Measurements from ENCODE around the gene ACTN2. TPM values are rescaled to one million over a fixed set of nuclear protein-coding genes. Genes with fewer than 3 reads are reported as not detected.

The ACTN2 gene
- total RNA-seq, 1 donor, result not detected

DNA sequence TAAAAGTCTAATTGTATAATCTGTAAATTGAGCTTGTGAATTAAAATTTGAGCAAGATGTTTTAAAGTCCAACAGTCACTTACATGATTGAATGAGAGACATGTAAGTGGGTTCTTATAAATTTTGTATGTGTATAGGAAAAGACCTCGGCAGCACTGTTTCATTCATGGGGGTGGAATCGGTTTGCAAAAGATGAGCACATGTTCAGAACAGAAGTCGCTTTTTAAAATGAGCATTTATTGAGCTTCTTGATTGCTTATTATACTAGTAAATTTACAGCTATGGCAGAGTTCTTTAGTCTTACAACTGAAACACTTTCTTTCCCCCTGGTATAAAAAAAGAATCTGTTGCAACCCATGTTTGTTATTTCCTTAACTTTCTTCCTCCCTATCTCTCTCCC lies 33.9 kb downstream of the ACTN2 start:
- no peak overlapping the region for H3K4me3 ChIP-seq (ENCODE audit: low read depth, low read length)
- DNase-seq (ENCODE audit: low read depth), result no peak
- TF ChIP-seq, protein P1, sequence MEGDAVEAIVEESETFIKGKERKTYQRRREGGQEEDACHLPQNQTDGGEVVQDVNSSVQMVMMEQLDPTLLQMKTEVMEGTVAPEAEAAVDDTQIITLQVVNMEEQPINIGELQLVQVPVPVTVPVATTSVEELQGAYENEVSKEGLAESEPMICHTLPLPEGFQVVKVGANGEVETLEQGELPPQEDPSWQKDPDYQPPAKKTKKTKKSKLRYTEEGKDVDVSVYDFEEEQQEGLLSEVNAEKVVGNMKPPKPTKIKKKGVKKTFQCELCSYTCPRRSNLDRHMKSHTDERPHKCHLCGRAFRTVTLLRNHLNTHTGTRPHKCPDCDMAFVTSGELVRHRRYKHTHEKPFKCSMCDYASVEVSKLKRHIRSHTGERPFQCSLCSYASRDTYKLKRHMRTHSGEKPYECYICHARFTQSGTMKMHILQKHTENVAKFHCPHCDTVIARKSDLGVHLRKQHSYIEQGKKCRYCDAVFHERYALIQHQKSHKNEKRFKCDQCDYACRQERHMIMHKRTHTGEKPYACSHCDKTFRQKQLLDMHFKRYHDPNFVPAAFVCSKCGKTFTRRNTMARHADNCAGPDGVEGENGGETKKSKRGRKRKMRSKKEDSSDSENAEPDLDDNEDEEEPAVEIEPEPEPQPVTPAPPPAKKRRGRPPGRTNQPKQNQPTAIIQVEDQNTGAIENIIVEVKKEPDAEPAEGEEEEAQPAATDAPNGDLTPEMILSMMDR (IDR thresholded peaks at IDR 0.05; ENCODE audit: insufficient read depth, low read depth, low read length), result no peak

DNA sequence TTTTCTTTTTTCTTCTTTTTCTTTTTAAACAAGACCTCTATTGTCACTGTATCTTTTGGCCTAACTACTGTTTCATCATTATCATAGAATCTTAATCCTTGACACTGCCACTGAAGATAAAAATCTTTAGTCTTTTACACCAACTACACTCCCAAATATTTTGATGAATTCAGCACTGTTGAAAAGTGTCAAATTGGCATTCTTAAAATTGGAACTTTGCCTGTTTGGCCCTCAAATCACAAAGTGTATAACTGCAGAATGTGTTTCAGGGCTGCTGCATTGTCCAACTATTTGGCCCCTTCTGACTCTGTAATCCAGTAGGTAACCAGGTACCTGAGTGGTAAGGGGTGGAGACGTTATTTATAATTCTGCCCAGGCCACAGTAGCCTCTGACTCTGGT lies 34.3 kb downstream of the ACTN2 start:
- TF ChIP-seq, protein P1 (IDR thresholded peaks at IDR 0.05; ENCODE audit: insufficient read depth, low read depth, low read length), result no peak
- DNase-seq (ENCODE audit: low read depth), result no peak
- H3K4me3 ChIP-seq (ENCODE audit: low read depth, low read length), result no peak overlapping the region

GRCh38 chr1:236724049-236724448 lies 37.8 kb downstream of the ACTN2 start:
- DNase-seq (ENCODE audit: low read depth), result no peak
- TF ChIP-seq, protein P1 (IDR thresholded peaks at IDR 0.05; ENCODE audit: insufficient read depth, low read depth, low read length), result no peak
- no peak overlapping the region for H3K4me3 ChIP-seq (ENCODE audit: low read depth, low read length)

DNA sequence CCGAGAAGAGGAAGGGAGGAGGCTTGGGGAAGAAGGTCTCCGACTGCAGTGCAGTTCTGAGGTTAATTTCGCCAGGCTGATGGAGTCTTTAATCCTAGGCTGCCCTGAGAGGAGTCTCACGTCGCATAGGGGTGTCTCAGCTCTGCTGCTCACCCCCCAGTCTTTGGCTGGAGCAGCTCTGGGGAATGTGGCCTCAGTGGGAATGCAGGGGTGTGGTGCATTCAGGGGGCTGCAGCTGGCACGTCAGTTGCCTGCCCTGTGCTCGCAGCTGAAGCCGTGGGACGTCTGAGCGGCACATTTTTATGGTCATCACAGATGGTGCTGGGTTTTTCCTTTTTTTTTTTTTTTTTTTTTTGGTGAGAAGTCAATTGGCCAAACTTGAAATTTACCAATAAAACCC lies 38.2 kb downstream of the ACTN2 start:
- H3K4me3 ChIP-seq (ENCODE audit: low read depth, low read length), result no peak overlapping the region
- TF ChIP-seq, protein P1 (IDR thresholded peaks at IDR 0.05; ENCODE audit: insufficient read depth, low read depth, low read length), result no peak
- no peak for DNase-seq (ENCODE audit: low read depth)

GRCh38 chr1:236725668-236726067 lies 39.4 kb downstream of the ACTN2 start:
- no peak for DNase-seq (ENCODE audit: low read depth)
- TF ChIP-seq, protein P1 (IDR thresholded peaks at IDR 0.05; ENCODE audit: insufficient read depth, low read depth, low read length), result no peak
- no peak overlapping the region for H3K4me3 ChIP-seq (ENCODE audit: low read depth, low read length)

DNA sequence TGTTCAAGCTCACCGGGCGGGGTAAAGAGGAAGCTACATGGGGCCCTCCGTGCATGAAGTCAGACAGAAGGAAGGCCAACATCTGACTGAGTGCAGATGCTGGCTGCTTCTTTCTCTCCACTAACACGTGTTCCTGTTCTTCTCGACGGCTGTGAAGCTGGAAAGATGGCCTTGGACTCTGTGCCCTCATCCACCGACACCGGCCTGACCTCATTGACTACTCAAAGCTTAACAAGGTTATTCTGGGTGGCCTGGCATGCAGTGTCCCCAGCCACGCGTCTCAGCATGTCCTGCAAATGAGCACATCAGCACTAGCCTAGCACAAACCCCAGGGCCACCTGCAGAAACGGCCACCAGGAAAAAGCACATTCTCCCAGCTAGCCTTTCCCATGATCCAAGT lies 41.2 kb downstream of the ACTN2 start:
- H3K4me3 ChIP-seq (ENCODE audit: low read depth, low read length), result no peak overlapping the region
- TF ChIP-seq, protein P1 (IDR thresholded peaks at IDR 0.05; ENCODE audit: insufficient read depth, low read depth, low read length), result no peak
- DNase-seq (ENCODE audit: low read depth), result no peak

DNA sequence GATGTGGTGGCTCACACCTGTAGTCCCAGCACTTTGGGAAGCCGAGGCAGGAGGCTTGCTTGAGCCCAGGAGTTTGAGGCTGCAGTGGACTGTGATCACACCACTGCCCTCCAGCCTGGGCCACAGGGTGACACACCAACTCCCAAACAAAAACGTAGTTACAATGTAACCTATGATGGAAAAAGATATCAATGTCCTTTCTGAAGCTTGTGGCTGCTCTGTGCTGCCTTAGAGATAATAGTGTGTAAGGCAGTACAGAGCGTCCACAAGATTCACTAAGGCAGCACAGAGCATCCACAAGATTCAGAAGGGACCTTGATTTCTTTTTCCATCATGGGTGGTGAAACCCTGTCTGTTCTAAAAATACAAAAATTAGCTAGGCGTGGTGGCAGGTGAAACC lies 42.5 kb downstream of the ACTN2 start:
- DNase-seq (ENCODE audit: low read depth), result no peak
- no peak overlapping the region for H3K4me3 ChIP-seq (ENCODE audit: low read depth, low read length)
- TF ChIP-seq, protein P1 (IDR thresholded peaks at IDR 0.05; ENCODE audit: insufficient read depth, low read depth, low read length), result no peak

Data from fibroblast of villous mesenchyme (primary cell).